Vagina (tissue), 2 donors: ENCODE measurements around the gene PAX6. TPM values are rescaled to one million over a fixed set of nuclear protein-coding genes. Genes with fewer than 3 reads are reported as not detected.

ENCODE experiments used
- DNase-seq, 2 donors: peaks; one replicate each; pipeline ENCODE4 v3.0.0-alpha.2; 2017; ENCODE audit errors: extremely low spot score in 2 of 2
- H3K27ac ChIP-seq: fragments of 200-600 bp; sonication (generic); one replicate; pipeline ENCODE4 v1.5.1; 2019
- H3K27me3 ChIP-seq: fragments of 200-600 bp; sonication (generic); one replicate; pipeline ENCODE4 v1.5.1; 2019
- H3K36me3 ChIP-seq, 2 donors: fragments of 200-600 bp; sonication (generic); one replicate each; pipeline ENCODE4 v1.5.1; 2017 to 2019
- H3K4me1 ChIP-seq: fragments of 200-600 bp; sonication (generic); one replicate; pipeline ENCODE4 v1.5.1; 2019
- H3K4me3 ChIP-seq, 2 donors: fragments of 200-600 bp; sonication (generic); 1 replicate in 1 of 2; 2 replicates in 1 of 2; pipeline ENCODE4 v1.5.1; 2016 to 2019
- H3K9me3 ChIP-seq: fragments of 200-600 bp; sonication (generic); one replicate; pipeline ENCODE4 v1.5.1; 2019
- CTCF ChIP-seq, 3 experiments: fragments of 450-650 bp in 2 of 3; fragments of 200-600 bp in 1 of 3; sonication (generic) in 1 of 3; IDR thresholded peaks; one replicate each; pipeline ENCODE4 v1.5.1; 2017 to 2019; ENCODE audit warnings: antibody characterized with exemption in 3 of 3, mild to moderate bottlenecking in 2 of 3, moderate library complexity in 2 of 3
- POLR2A ChIP-seq, 2 donors: fragments of 450-650 bp; IDR thresholded peaks; one replicate each; pipeline ENCODE4 v1.6.1; 2017; ENCODE audit warnings: antibody characterized with exemption in 2 of 2, mild to moderate bottlenecking in 2 of 2, moderate library complexity in 2 of 2
- POLR2AphosphoS5 ChIP-seq, 2 donors: sonication (generic); formaldehyde crosslinking; IDR thresholded peaks; one replicate each; pipeline ENCODE4 v1.9.0; 2017; ENCODE audit warnings: antibody characterized with exemption in 2 of 2, mild to moderate bottlenecking in 2 of 2, low read depth in 1 of 2; ENCODE audit not compliant: insufficient read depth in 1 of 2
- intact Hi-C: fragments of 100-400 bp; cut with DNase I; formaldehyde crosslinking; loops from one replicate; pipeline ENCODE4 v1.15.1; 2023
- total RNA-seq: library from RNA; depleted of rRNA; stranded (reverse); fragments of >200 nt; gene quantifications from one replicate; pipeline ENCODE4 v1.2.3, GENCODE V29; 2016

PAX6 gene
- total RNA-seq, 1 donor from 2014 or later = not detected

GRCh38 chr11:31767066-31767465, 44.1 kb downstream of the PAX6 start:
- Histone ChIP-seq H3K4me1 (no peaks in the 10 kb centered on the region), H3K36me3 (no peaks in the 10 kb centered on the region), H3K27me3 (no peaks in the 10 kb centered on the region), H3K27ac (no peak overlapping the region), H3K9me3 (no peaks in the 10 kb centered on the region), H3K4me3 (no peak overlapping the region)
- intact Hi-C loops = no loop called here
- TF ChIP-seq POLR2AphosphoS5 (IDR thresholded peaks at IDR 0.05; ENCODE audit: insufficient read depth in 1 of 2, low read depth in 1 of 2) (no peak), CTCF (IDR thresholded peaks at IDR 0.05) (no peak), POLR2A (IDR thresholded peaks at IDR 0.05) (no peak)
- DNase-seq = no peak

- TF ChIP-seq POLR2A (IDR thresholded peaks at IDR 0.05) = no peak
- no peak for TF ChIP-seq POLR2AphosphoS5 (IDR thresholded peaks at IDR 0.05; ENCODE audit: insufficient read depth in 1 of 2, low read depth in 1 of 2)
- no peak for TF ChIP-seq CTCF (IDR thresholded peaks at IDR 0.05)
- Histone ChIP-seq H3K36me3 (no peaks in the 10 kb centered on the region), H3K4me1 (no peaks in the 10 kb centered on the region), H3K27me3 (no peaks in the 10 kb centered on the region), H3K9me3 (no peaks in the 10 kb centered on the region), H3K27ac (no peak overlapping the region), H3K4me3 (no peak overlapping the region)
- intact Hi-C loops = no loop called here
- DNase-seq = no peak
Measured at GRCh38 chr11:31764766-31765165, 46.4 kb downstream of the PAX6 start.

DNA sequence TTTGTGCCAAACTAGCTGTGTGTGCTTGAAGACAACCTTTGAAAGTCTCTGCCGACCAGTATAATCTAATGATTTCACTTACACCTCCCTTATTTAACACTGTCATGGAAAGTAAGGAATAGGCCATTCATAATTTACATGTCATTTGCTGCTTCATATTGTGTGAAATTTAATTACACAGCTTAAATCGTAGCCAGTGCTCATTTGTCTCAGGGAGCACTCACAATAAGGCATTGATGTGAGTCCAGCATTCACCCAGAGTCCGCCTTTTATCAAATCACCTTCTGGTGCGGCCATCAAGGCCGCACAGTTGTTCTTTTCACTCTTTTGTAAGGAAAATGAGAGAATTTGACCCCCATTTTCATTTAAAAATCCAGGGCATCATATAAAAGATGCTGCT, 46.9 kb downstream of the PAX6 start:
- Histone ChIP-seq H3K36me3 (no peaks in the 10 kb centered on the region), H3K27ac (no peak overlapping the region), H3K27me3 (no peaks in the 10 kb centered on the region), H3K4me1 (no peaks in the 10 kb centered on the region), H3K9me3 (no peaks in the 10 kb centered on the region), H3K4me3 (no peak overlapping the region)
- TF ChIP-seq POLR2AphosphoS5 (IDR thresholded peaks at IDR 0.05; ENCODE audit: insufficient read depth in 1 of 2, low read depth in 1 of 2) = no peak
- DNase-seq = no peak
- intact Hi-C loops = no loop called here

DNA sequence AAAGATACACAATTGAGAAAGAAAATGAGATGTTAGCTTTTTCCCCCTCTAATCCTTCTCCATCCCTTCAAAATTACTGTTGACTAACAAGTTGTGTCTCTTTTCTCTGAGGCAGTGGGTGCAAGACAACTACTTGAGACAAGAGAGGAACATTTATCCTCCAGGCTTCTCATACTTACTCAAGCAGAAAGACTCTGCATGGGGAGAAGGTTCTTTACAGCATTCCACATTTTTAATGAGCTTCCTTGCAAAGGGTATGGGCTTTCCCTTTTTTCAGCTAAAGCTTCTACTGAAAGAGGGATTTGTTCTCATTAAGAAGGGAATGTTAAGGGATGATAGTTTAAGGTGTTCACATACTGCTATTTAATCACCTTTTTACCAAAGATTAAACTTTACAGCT, 47.8 kb downstream of the PAX6 start:
- Histone ChIP-seq H3K27me3 (no peaks in the 10 kb centered on the region), H3K9me3 (no peaks in the 10 kb centered on the region), H3K4me3 (no peak overlapping the region), H3K27ac (no peak overlapping the region), H3K4me1 (no peaks in the 10 kb centered on the region), H3K36me3 (no peaks in the 10 kb centered on the region)
- TF ChIP-seq CTCF (IDR thresholded peaks at IDR 0.05) (no peak), POLR2AphosphoS5 (IDR thresholded peaks at IDR 0.05; ENCODE audit: insufficient read depth in 1 of 2, low read depth in 1 of 2) (no peak), POLR2A (IDR thresholded peaks at IDR 0.05) (no peak)
- DNase-seq = no peak
- intact Hi-C loops = no loop called here

DNA sequence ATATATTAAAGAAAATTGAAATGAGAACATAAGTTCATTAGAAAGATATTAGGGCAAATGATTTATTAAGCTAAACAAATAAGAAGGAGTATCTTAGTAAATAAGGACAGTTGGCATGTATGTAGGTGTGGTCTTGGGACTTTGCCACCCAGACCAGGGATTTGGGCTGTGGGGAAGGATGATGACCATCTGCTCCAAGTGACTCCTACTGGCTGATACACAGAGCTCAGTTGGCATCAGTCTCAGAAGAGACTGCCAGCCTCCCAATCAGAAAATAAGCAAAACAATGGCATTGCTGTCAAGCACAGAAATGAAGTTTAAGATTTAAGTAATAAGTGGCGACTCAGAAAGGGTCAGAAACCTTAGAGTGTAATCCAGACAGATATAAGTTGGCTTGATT, 49.5 kb downstream of the PAX6 start:
- Histone ChIP-seq H3K36me3 (no peaks in the 10 kb centered on the region), H3K27ac (no peak overlapping the region), H3K4me3 (no peak overlapping the region), H3K9me3 (no peaks in the 10 kb centered on the region), H3K4me1 (no peaks in the 10 kb centered on the region), H3K27me3 (no peaks in the 10 kb centered on the region)
- intact Hi-C loops = no loop called here
- TF ChIP-seq POLR2A (IDR thresholded peaks at IDR 0.05) (no peak), POLR2AphosphoS5 (IDR thresholded peaks at IDR 0.05; ENCODE audit: insufficient read depth in 1 of 2, low read depth in 1 of 2) (no peak), CTCF (IDR thresholded peaks at IDR 0.05) (no peak)
- DNase-seq = no peak
